ENCODE results near the gene NINJ2. TPM values are rescaled to one million over a fixed set of nuclear protein-coding genes. Genes with fewer than 3 reads are reported as not detected.
A peak's percentile ranks its signal among the peaks of the same experiment; 100 is the strongest.

Gene NINJ2
- total RNA-seq, 1 experiment from 2014 or later, result 4.1 TPM

- DNase-seq (ENCODE audit: low read depth), result no peak
These were observed 113.7 kb downstream of the NINJ2 start for GRCh38 chr12:549476-550082.

DNA sequence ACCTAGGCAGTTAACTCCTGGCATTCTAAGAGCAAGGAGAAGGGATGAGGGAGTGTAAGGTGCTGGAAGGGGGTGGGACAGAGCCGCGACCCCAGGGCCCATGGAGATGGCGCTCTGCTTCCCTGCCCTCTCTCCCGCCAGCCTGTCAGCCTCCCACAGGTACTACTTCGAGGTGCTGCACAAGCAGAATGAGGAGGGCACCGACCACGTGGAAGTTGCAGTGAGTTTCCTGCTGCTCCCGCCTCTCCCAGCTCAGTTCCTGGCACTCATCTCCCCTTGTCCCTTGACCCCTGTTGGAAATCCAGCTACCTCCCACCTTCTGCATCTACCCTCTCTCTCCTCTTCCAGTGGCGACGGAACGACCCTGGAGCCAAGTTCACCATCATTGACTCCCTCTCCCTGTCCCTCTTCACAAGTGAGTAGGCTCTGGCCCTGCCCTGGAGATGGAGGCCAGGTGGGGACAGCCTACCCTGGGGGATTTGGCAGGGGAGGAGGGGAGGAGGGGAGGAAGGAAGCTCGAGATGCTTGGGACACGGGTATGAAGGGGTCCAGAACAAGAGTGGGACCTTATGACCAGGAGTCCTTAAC, 115.3 kb downstream of the NINJ2 start:
- DNase-seq (ENCODE audit: low read depth), result no peak

- DNase-seq (ENCODE audit: low read depth), result peak; percentile 46
These were observed 116.1 kb downstream of the NINJ2 start for GRCh38 chr12:546920-547845.

DNA sequence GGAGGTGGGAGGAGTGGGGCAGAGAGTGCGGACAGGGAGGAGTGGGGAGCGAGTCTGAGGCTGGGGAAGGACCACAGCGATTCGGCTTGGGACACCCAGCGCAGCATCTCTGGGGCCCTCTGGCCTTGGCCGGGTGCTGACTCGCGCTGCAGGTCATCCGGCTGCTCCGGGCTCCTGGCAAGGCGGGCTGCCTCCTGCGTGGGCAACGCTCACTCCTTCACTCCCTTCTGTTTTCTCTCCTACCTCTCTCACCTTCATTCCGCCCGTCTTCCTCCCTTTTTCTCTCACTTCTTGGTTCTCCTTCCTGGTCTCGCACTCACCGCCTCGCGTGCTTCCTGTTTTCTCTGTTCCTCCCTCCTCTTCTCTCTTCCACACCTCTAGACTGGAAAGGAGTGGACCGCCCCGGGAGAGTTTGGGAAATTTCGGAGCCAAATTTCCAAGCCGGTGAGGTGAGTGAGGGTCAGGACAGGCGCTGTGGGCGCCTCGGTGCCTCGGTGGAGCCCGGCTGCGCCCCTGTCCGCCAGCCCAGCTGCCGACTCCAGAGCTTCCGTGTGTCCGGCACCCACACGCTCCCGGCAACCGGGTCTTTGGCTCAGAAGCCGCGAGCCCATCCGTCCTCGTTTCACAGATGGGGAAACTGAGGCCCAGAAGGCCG, 116.9 kb downstream of the NINJ2 start:
- DNase-seq (ENCODE audit: low read depth), result no peak

DNA sequence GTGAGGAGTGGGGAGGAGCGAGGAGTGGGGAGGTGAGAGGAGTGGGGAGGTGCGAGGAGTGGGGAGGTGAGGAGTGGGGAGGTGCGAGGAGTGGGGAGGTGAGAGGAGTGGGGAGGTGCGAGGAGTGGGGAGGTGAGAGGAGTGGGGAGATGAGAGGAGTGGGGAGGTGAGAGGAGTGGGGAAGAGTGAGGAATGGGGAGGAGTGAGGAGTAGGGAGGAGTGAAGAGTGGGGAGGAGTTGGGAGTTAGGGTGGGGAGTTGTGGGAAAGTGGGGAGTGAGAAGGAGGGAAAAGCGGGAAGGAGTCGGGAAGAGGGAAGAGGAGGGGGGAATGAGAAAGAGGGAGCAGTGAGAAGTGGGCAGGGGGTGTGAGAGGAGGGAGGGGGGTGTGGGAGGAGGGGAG, 117.4 kb downstream of the NINJ2 start:
- no peak for DNase-seq (ENCODE audit: low read depth)

DNA sequence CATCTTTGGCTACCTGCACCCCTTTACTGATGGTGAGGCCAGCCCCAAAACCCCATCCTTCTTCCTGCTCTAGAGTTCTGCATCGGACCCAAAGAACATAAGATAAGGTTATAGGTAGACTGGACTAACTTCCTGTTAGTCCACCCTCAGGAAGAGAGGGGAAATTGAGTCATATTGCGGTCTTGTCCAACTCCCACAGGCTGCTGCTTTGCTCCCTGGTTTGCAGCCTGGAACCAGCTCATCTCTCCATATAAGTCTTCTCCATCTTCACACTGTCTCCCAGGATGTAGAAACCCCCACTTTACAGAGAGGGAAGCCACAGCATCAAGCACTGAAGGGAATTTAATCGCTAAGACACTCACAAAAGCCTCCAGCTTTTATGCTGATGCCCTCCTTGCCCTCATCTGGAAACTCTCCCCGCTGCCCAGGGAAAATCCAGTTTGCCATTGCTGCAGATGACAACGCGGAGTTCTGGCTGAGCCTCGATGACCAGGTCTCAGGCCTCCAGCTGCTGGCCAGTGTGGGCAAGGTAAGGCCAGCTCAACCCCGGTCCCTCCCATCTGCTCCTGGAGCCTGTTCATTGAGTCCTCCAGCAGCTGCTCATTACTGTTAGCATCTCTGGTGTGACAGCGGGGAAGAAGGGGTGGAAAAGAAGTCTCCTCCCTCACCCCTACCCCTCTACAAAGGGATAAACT, 118.2 kb downstream of the NINJ2 start:
- DNase-seq (ENCODE audit: low read depth), result no peak

DNA sequence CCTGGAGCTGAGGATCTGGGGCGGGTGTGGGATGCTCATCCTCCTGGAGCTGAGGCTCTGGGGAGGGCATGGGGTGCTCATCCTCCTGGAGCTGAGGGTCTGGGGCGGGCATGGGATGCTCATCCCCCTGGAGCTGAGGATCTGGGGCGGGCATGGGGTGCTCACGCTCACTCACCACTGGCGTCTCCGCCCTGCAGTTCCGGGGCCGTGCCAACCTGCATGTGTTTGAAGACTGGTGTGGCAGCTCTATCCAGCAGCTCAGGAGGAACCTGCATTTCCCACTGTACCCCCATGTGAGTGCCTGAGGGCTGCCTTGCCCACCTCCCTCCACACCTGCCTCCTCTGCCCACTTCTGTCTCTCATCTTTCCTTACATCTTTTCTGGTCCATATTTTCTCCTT, 119.1 kb downstream of the NINJ2 start:
- no peak for DNase-seq (ENCODE audit: low read depth)

DNA sequence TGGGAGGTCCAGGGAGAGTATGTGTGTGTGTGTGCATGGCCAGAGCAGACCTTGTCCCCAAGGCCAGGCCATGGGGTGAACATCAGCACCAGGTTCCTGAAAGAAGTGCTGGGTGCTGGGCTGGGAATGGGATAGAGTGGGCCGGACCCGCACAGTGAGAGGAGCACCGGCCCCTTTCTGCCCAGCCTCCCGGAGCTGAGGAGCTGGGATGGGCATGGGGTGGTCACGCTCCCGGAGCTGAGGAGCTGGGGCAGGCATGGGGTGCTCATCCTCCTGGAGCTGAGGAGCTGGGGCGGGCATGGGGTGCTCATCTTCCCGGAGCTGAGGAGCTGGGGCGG, 120.2 kb downstream of the NINJ2 start:
- no peak for DNase-seq (ENCODE audit: low read depth)

DNA sequence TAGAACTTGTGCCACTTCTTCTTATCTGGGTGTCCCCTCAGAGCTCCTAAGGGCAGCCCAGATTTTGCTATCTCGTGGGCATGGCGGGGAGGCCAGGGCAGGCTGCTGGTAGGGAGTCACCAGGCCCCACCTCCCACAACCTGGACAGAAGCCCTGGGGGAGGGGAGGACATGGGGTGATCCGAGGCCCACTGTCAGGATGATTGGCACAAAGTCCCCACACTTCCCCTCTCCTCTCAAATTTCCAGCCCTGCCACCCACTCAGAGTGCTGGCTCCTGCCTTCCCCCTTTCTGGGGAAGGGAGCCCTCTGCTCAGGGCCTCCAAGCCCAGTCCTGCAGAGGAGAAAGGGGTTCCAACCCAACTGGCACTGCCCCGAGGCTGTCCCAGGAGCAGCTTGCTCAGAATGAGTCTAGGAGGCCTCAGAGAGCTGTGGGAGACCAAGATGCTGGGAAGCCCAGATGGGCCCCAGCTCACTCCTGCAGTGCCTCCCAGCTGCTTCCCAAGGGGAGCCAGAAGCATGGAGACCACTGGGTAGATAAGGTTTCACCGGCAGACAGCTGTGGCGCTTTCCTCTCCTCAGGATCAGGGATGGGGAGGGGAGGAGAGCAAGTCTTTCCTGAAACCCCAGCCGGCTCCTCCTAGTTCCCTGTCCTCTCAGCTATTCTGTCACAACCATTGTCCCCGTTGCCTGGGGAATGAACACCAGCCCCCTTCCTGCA, 120.7 kb downstream of the NINJ2 start:
- DNase-seq (ENCODE audit: low read depth), result no peak

GRCh38 chr12:541676-542324, 121.4 kb downstream of the NINJ2 start:
- DNase-seq (ENCODE audit: low read depth), result peak; percentile 48

GRCh38 chr12:539540-540310, 123.5 kb downstream of the NINJ2 start:
- no peak for DNase-seq (ENCODE audit: low read depth)

- DNase-seq (ENCODE audit: low read depth), result peak; percentile 90
These were observed 124.3 kb downstream of the NINJ2 start for GRCh38 chr12:538731-539539.

DNA sequence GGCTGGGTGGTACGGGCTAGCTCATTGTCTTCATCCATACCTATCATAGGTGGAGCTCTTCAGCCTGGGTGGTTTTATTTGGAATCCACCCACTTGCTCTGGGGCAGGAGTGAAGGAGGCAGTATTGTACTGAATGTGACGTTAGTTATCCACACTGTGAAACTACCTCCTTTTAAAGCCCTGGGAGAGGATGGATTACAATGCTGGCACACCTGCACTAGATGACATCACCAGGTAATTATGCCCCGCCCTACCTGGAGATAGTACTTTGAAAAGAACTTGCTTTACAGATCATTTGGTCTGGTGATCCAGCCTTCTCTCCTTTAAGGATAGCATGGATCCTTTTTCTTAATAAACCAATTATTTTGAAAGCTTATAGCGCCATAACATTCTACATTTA, 125.5 kb downstream of the NINJ2 start:
- no peak for DNase-seq (ENCODE audit: low read depth)

DNA sequence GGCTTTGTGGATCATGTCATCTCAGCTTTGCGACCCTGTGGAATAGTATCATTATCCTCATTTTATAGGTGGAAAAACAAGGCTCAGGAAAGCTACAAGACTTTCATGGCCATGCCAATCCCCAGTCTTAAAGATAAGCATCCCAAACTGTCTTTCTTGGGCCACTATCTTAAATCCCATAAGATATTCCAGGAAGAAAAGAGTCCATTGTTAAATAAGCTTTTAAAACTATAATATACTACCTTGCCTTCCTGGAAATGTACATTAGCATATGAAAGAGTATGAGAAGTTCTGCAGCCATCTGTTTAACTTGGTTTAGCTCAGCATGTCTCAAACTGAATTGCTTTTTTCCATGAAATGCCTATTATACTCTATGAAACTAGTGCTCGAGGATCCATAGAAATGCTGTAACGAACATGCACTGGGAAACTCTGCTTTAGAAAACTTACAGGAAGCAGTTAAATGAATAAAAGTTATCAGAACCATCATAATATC, 126.4 kb downstream of the NINJ2 start:
- no peak for DNase-seq (ENCODE audit: low read depth)

GRCh38 chr12:535396-535795, 127.8 kb downstream of the NINJ2 start:
- no peak for DNase-seq (ENCODE audit: low read depth)

DNA sequence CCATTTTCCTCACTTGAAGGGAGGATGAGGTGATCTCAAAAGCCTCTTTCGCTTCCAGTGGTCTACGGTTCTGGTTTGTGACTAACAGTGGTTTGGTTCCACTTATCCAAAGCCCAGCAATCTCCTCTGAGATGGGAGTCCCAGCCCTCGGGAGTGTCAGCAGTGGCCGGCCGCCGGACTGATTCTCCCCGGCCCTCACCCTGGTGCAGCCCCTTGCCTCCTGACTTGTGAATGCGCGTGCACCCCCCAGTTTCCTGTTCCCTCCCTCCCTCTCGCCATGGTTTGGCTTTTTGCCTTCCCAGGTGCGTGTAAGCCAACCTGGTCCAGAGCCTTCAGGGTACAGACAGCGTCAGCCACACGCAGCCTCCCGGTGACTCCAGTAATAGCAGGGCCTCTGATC, 129.0 kb downstream of the NINJ2 start:
- no peak for DNase-seq (ENCODE audit: low read depth)

DNA sequence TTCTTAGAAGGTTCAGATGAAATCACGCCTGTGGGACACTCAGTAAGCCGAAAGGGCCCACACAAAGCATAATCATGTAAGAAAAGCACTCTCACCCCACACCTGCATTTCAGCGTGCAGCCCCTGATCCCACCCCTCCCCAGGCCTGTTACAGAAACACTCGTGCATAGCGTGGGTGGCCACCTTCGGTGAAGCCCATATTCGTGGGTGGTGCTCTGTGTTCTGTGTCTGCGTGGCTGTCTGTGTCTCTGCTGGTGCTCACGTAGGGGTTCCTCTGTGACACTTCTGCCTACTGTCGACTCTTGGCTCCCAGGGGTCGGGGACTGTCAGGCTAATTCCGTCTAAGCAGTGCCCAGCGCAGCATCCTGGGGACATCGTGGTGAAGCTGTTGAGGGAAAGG, 129.5 kb downstream of the NINJ2 start:
- no peak for DNase-seq (ENCODE audit: low read depth)

- peak; percentile 75 for DNase-seq (ENCODE audit: low read depth)
These were observed 130.2 kb downstream of the NINJ2 start for GRCh38 chr12:532908-533565.
